GM12892 (cell line): ENCODE results near the gene MRPS18A.

Source experiments
- POLR2A ChIP-seq: IDR thresholded peaks from 2 replicates; pipeline ENCODE4 v1.6.1; 2011; ENCODE audit warnings: low read depth, low read length, control low read depth
- POLR2AphosphoS5 ChIP-seq: IDR thresholded peaks from 2 replicates; pipeline ENCODE4 v1.6.1; 2011; ENCODE audit warnings: low read depth, low read length, control low read depth
- TAF1 ChIP-seq: IDR thresholded peaks from 2 replicates; pipeline ENCODE4 v1.6.1; 2011; ENCODE audit warnings: low read depth, mild to moderate bottlenecking, control low read depth, low read length, borderline replicate concordance

DNA sequence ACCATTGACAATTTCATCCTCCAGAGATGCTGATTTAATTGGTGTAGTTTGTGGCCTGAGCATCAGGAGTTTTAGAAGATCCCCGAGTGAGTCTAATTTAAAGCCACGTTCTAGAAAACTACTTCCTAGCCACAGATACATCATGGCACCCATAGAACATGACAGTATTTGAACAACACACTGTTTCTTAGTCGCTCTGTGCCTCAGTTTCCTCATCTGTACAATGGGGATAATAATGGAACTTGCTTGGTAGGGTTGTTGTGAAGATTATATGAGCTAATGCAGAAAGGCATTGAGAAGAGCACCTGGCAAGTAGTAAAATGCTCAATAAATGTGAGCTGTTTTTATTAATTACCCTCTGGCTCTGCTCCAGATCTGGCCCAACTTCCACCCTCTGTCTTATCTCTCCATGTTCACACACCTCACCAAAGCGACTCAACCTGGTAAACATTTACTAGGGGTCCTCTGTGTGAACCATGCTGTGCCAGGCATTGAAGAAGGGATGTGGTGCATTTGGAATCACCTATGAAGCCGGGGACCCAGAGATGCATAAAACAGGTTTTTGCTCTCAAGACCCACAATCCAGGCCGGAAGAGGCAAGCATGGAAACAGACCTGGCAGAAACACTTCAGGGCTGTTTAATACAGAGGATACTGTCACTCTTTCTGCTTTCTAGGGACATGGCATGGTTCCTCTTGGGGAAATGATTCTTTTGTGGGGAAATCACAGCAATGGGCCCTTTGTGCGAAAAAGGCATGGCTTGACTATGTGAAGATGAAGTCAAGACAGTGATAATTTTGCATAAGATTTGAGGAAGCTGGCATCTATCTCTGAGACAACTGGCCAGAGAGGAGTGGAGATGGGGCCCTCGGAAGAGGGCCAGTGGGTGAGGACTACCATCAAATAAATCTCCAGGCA is 16.2 kb upstream of the MRPS18A start:
- TF ChIP-seq POLR2AphosphoS5 (no peak), POLR2A (no peak), TAF1 (no peak)
